ENCODE data around the gene SELENOH.

- no peak for TF ChIP-seq POLR2A (IDR thresholded peaks at IDR 0.05; ENCODE audit: low read length)
- no peak for TF ChIP-seq GATA1 (IDR thresholded peaks at IDR 0.05; ENCODE audit: low read depth, low read length)
These were observed 31.8 kb downstream of the SELENOH start for GRCh38 chr11:57773026-57773598.

Data from erythroblast (primary cell).